K562 (cell line): ENCODE data around the gene TNNT3. TPM values are rescaled to one million over a fixed set of nuclear protein-coding genes. Genes with fewer than 3 reads are reported as not detected.

Source experiments
- ATAC-seq: fragments of 200-7000 bp; cut with Tn5 transposase; 3 replicates; pipeline ENCODE4 v1.9.1; 2020; ENCODE audit warnings: moderate library complexity
- BruUV-seq: library from RNA; stranded (reverse); fragments of 400-500 nt; replicated peaks from 2 replicates; lab custom pipeline; 2021; lab: Mats Ljungman, UMichigan
- CTCF ChIA-PET: fragments of 300-600 bp; formaldehyde crosslinking; extraction: SDS; loops from one replicate; lab custom pipeline; 2021; ENCODE audit warnings: low intra/inter-chr PET ratio; lab: Yijun Ruan, JAX
- POLR2A ChIA-PET: fragments of 300-600, 350-650 bp; sonication (Branson Sonifier 250); formaldehyde crosslinking; extraction: SDS; loops from one replicate; lab custom pipeline; 2021; ENCODE audit warnings: antibody characterized with exemption, inconsistent platforms; lab: Yijun Ruan, JAX
- DNase-seq, 4 experiments: peaks; one replicate each; pipeline versions ENCODE4 v3.0.0 to v3.0.0-alpha.2; 2011 to 2018; ENCODE audit warnings: low spot score in 3 of 4, mixed read lengths in 3 of 4; ENCODE audit errors: extremely low read depth in 1 of 4
- FAIRE-seq: peaks from 2 replicates; lab custom pipeline; 2011; peaks lifted over from hg19 to GRCh38; lab: Jason Lieb, UNC
- H2AFZ ChIP-seq: 2 replicates; pipeline ENCODE4 v1.6.0; 2011; ENCODE audit warnings: low read depth, low read length, control low read depth, inconsistent platforms
- H3K27ac ChIP-seq: fragments of 200-600 bp; 3 replicates; pipeline ENCODE4 v1.8.0; 2011; ENCODE audit warnings: low read depth, mild to moderate bottlenecking, control low read depth, inconsistent platforms, low read length, moderate library complexity, mixed read lengths; ENCODE audit errors: extremely low read depth
- H3K27me3 ChIP-seq, 2 experiments: fragments of 300-600 bp in 1 of 2; 2 replicates in 1 of 2; 3 replicates in 1 of 2; pipeline versions ENCODE4 v1.6.0 to v1.8.0; 2011; ENCODE audit warnings: inconsistent platforms in 2 of 2, low read length in 2 of 2, mild to moderate bottlenecking in 1 of 2, mixed read lengths in 1 of 2, moderate library complexity in 1 of 2; ENCODE audit not compliant: control insufficient read depth in 2 of 2, insufficient read depth in 2 of 2
- H3K36me3 ChIP-seq: fragments of 300-600 bp; 3 replicates; pipeline ENCODE4 v1.8.0; 2011; ENCODE audit warnings: mild to moderate bottlenecking, low read length, inconsistent platforms; ENCODE audit not compliant: control insufficient read depth, insufficient read depth
- H3K4me1 ChIP-seq, 2 experiments: fragments of 200-600 bp in 1 of 2; replicated peaks in 1 of 2; 2 replicates in 1 of 2; 3 replicates in 1 of 2; pipeline versions ENCODE4 v1.5.1 to v1.8.0; 2011; ENCODE audit warnings: inconsistent platforms in 2 of 2, low read length in 2 of 2, mild to moderate bottlenecking in 1 of 2, mixed read lengths in 1 of 2, moderate library complexity in 1 of 2; ENCODE audit not compliant: control insufficient read depth in 2 of 2, insufficient read depth in 2 of 2
- H3K4me2 ChIP-seq: 2 replicates; pipeline ENCODE4 v1.6.1; 2011; ENCODE audit warnings: low read length, control low read depth, inconsistent platforms, mixed read lengths; ENCODE audit not compliant: insufficient read depth
- H3K4me3 ChIP-seq: fragments of 200-600 bp; sonication (generic), shearing (Covaris generic); 2 replicates; pipeline ENCODE4 v1.5.1; 2016; ENCODE audit warnings: control low read depth, inconsistent platforms
- H3K79me2 ChIP-seq: fragments of 200-600 bp; 3 replicates; pipeline ENCODE4 v1.8.0; 2011; ENCODE audit warnings: low read length, inconsistent platforms; ENCODE audit not compliant: control insufficient read depth, insufficient read depth
- H3K9ac ChIP-seq, 2 experiments: 2 replicates each; pipeline versions ENCODE4 v1.6.0 to v1.6.1; 2011; ENCODE audit warnings: low read depth in 2 of 2, low read length in 2 of 2, control low read depth in 1 of 2, inconsistent platforms in 1 of 2, mild to moderate bottlenecking in 1 of 2, mixed read lengths in 1 of 2; ENCODE audit not compliant: insufficient read depth in 1 of 2
- H3K9me1 ChIP-seq: one replicate; pipeline ENCODE4 v1.6.0; 2011; ENCODE audit warnings: inconsistent platforms, mild to moderate bottlenecking, low read length, moderate library complexity; ENCODE audit not compliant: control insufficient read depth, insufficient read depth
- H3K9me3 ChIP-seq: replicated peaks from 2 replicates; pipeline ENCODE4 v1.5.1; 2011; ENCODE audit warnings: low read depth, low read length, inconsistent platforms; ENCODE audit not compliant: control insufficient read depth, insufficient read depth
- H4K20me1 ChIP-seq: replicated peaks from 2 replicates; pipeline ENCODE4 v1.6.1; 2011; ENCODE audit warnings: low read length, inconsistent platforms, mixed read lengths; ENCODE audit not compliant: control insufficient read depth, insufficient read depth
- ZFP36 ChIP-seq: fragments of 150-350 bp; IDR thresholded peaks from 2 replicates; pipeline ENCODE4 v1.6.1; 2018; ENCODE audit warnings: low read length, low read depth; ENCODE audit not compliant: partially characterized antibody
- ZNF277 ChIP-seq: fragments of 250-450 bp; sonication (Bioruptor Pico); IDR thresholded peaks from 2 replicates; pipeline ENCODE4 v1.8.0; 2022; ENCODE audit warnings: inconsistent platforms, mild to moderate bottlenecking, moderate library complexity, borderline replicate concordance
- WGBS: fragments of 100-300 bp; shearing (Covaris generic); methylation state at CpG from one replicate; pipeline ENCODE4 v1.1.6; 2016; ENCODE audit warnings: low coverage, mixed read lengths; ENCODE audit not compliant: insufficient coverage; ENCODE audit errors: missing lambda C conversion rate; 5-methylcytosine and 5-hydroxymethylcytosine counted together
- in situ Hi-C: fragments of 300-500 bp; cut with MboI; formaldehyde crosslinking; loops from 4 replicates; pipeline ENCODE4 v1.15.0; 2018; ENCODE audit warnings: inconsistent platforms, mixed read lengths
- intact Hi-C: fragments of 100-400 bp; cut with micrococcal nuclease; formaldehyde crosslinking; loops from 2 replicates; pipeline ENCODE4 v1.14.2; 2022
- polyA plus RNA-seq, 8 experiments: library from polyadenylated mRNA; depleted of rRNA in 4 of 8; stranded (reverse) in 5 of 8; unstranded in 3 of 8; fragments of >200 nt; fragmentation: Nextera tagmentation in 2 of 8; fragmentation: Illumina TruSeq in 1 of 8; extraction: Ambion mirVana in 2 of 8; extraction: Trizol in 1 of 8; gene quantifications; 2 replicates each; pipeline versions ENCODE4 v1.2.1 to v1.2.3, GENCODE V29; 2011 to 2014; ENCODE audit warnings: inconsistent platforms in 1 of 8, missing spikeins in 1 of 8
- total RNA-seq, 7 experiments: library from RNA; depleted of rRNA in 6 of 7; stranded (reverse); fragments of >200 nt in 6 of 7; fragmentation: Illumina TruSeq in 2 of 7; extraction: Trizol in 2 of 7; gene quantifications; 2 replicates each; pipeline versions ENCODE4 v1.2.1 to v1.2.3, GENCODE V29; 2011 to 2021; ENCODE audit warnings: low replicate concordance in 1 of 7

TNNT3 gene
- total and polyA plus RNA-seq, 9 of the 15 experiments (the other 6 are each of a cell fraction or from before 2014, with no cell fraction given), result 0.10 TPM; not detected in 8

GRCh38 chr11:1929621-1930461, 10.3 kb downstream of the TNNT3 start:
- CTCF ChIA-PET, result interaction anchor here (0.6 kb wide), 1 partner anchor 363 kb away, joined by 5 read pairs; no protein-coding TSS in a partner anchor
- no TSS peak for BruUV-seq

More at GRCh38 chr11:1929621-1930461, 10.3 kb downstream of the TNNT3 start:
- no peak for TF ChIP-seq ZNF277 (CRISPR knock-in tag)
- TF ChIP-seq ZFP36, result peak; percentile 87
- TF ChIP-seq, all 486 proteins: peak for 1
- H3K4me2 ChIP-seq, result no peak overlapping the region
- no peak overlapping the region for H2AFZ ChIP-seq
- peaks cover 15% of the 10 kb centered on the region; the same call in 1 of the 2 replicates for H4K20me1 ChIP-seq
- in situ Hi-C loops (no loop called here), intact Hi-C loops (no loop called here)
- no peaks in the 10 kb centered on the region for H3K9me3 ChIP-seq
- peaks cover 29 to 83% of the 10 kb centered on the region in 2 experiments; a peak in 4 of 5 replicates for H3K27me3 ChIP-seq
- DNase-seq (no peak), ATAC-seq (no peak), FAIRE-seq (no peak)
- H3K9ac ChIP-seq, result no peak overlapping the region
- H3K9me1 ChIP-seq, result no peaks in the 10 kb centered on the region
- 7% methylated on average over 22 of the region's 25 CpGs for WGBS
- no peaks in the 10 kb centered on the region for H3K36me3 ChIP-seq
- no peak overlapping the region for H3K4me3 ChIP-seq
- no peak overlapping the region for H3K27ac ChIP-seq
- POLR2A ChIA-PET, result no interaction called here
- peaks cover 0 to 39% of the 10 kb centered on the region in 2 experiments; a peak in 2 of 5 replicates for H3K4me1 ChIP-seq
- H3K79me2 ChIP-seq, result no peaks in the 10 kb centered on the region
